HG02870 (cell line): ENCODE measurements around the gene UHRF2.
A peak's percentile ranks its signal among the peaks of the same experiment; 100 is the strongest.
"Not testable (repeated sequence)": the region's sequence is repeated elsewhere in the genome, so short reads cannot be mapped to it uniquely, and the experiment has no call there.

Experiments
- ATAC-seq: cut with Tn5 transposase; IDR thresholded peaks from one replicate; pipeline ENCODE4 v1.9.1; 2021; ENCODE audit warnings: mild to moderate bottlenecking, moderate library complexity; ENCODE audit not compliant: unreplicated experiment

UHRF2 gene

DNA sequence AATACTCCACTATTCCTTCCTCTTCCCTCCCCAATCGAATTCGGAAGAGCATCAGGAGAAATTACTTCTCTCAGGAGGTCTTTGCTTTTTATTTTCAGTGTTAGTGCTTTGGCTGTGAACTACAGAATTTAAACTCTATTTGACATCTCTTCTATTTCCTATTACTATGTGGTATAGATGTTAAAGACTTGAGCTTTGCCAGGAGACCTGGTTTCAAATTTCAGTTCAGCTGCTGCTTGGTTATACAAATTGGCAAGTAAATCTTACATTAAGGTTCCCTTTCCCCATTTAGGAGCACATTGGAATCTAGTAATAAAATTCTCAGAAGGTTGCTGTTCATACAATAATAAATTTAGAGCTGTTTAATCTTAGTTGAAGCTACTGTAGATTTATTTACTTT is 13.1 kb downstream of the UHRF2 start:
- no peak for ATAC-seq

DNA sequence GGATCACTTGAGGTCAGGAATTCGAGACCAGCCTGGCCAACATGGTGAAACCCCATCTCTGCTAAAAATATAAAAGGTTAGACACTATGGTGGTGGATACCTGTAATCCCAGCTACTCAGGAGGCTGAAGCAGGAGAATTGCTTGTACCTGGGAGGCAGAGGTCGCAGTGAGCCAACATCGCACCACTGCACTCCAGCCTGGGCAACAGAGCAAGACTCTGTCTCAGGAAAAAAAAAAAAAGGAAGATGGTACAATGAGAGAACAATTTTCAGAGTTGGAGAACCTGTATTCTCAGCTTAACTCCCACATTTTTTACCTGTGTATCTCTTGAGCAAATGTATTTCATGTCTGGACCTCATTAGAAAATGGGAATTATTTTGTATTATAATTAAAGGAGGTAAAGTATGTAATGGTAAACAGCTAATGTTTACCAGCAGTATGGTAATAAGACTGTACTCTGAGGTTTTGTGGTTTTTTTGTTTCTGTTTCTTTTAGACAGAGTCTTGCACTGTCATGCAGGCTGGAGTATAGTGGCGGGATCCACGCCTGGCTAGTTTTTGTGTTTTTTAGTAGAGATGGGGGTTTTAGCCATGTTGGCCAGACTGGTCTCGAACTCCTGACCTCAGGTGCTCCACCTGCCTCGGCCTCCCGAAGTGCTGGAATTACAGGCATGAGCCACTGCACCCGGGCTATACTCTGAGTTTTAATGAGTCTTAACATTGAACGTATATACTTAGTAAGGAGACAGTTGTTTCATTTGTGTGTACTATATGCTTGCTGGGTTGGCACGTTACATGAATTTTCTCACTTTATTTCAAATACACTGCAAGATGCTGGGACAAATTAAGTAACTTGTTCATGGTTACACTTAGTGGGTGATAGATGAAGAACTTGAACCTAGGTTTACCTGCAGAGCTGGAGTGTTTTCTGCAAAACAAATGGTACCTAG is 16.2 kb downstream of the UHRF2 start:
- ATAC-seq, result peak; percentile 95

DNA sequence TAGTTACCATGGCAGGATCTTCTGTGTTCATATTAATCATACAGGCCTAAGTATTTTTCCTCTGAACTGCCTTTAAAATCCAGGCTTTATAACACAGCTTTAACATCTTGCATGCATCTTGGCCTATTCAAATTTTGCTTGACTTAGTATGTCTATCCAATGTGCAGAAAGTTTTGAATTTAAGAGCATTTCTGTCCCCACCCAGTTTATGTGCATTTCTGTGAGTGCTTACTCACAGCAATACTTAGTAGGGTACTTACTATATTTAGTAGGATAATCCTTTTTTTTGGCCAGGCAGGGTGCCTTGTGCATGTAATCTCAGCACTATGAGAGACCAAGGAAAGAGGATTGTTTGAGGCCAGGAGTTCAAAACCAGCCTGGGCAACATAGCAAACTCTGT is 18.0 kb downstream of the UHRF2 start:
- ATAC-seq, result no peak

DNA sequence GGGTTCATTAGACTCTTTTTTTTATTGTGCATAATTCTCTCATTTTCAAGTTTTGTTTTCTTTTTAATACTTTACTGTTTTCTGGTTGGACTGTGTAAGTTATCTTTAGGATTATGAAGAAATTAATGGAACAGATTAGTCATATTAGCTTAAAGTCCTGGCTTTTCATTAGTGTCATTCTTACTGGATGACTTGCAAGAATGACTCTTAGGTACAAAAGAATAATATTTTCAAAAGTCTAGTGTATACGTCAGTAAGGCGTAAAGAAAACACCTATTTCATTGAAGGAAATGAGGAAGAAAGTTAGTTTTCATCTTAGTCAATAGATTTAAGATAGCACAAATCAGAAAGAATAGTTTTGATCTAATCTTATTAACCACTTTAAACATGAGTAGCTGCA is 20.4 kb downstream of the UHRF2 start:
- no peak for ATAC-seq

DNA sequence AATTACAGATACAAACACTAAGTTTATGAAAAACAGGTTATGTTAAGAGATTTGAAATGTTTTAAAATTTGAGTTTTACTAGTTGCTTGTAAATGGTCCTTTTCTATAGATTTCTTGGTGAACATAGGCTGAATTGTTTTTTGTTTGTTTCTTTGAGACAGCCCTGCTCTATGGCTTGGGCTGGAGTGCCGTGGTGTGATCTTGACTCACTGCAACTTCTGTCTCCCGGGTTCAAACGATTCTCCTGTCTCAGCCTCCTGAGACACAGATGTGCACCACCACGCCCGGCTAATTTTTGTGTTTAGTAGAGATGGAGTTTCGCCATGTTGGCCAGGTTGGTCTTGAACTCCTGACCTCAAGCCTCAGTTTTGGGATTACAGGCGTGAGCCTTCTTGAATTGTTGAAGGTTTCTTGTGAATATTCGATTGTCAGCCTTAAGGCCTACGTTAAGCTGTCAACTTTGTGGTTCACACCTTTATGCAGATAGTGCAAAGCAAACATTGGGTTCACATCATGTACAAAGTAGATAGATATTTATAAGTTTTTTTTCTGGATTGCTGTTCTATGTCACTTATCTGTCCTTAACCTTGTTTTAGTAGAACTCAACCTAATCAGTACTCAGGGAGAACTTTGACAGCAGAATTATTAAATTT is 26.2 kb downstream of the UHRF2 start:
- no peak for ATAC-seq

DNA sequence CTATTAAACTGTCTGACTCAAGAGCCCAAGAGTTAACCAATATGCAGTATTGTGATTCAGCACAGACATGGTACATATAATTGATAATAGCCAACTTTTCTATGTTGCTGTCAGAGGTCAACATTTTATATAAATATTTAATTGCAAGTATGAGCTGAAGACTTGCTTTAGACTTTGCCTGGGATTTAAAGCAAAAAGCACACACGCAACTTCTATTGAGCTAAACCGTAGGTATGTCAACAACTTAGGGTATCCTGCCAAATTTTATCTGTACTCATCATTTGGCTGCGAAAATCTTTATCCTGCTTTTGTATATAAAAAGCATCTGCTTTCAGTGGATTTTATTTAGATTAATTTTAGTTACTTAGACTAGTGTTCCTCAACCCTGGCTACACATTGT is 27.4 kb downstream of the UHRF2 start:
- no peak for ATAC-seq

DNA sequence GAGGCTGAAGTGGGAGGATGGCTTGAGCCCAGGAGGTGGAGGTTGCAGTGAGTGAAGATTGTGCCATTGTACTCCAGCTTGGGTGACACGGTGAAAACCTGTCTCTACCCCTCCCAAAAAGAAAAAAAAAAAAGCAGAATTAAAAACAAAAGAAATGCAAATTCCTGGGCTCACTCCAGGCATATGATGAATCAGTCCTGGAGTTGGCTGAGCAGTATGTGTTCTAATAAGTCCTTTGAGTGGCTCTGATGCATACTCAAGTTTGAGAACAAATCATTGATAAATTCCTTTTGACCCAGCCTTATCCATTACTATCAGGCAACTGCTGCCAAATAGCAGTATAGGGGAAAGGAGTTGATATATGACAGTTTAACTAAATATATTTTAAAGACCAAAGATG is 28.3 kb downstream of the UHRF2 start:
- no peak for ATAC-seq

DNA sequence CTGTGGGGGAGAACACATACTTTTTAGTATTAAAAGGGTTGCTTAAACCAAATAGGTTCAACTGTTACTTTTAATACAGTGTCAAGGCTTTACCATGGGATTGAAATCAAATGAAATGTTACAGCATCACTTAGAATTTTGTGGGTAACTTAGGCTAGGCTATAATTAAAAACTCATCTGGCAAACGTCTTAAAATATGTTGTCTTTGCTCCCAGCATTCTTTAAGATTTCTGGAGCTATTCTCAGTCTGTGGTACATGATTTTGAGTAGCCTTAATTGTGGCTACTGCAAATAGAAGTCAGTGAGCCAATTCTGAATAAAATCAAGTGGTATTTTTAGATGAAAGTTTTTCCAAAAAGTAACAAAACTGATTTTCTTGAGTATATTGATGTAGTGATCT is 30.7 kb downstream of the UHRF2 start:
- no peak for ATAC-seq

DNA sequence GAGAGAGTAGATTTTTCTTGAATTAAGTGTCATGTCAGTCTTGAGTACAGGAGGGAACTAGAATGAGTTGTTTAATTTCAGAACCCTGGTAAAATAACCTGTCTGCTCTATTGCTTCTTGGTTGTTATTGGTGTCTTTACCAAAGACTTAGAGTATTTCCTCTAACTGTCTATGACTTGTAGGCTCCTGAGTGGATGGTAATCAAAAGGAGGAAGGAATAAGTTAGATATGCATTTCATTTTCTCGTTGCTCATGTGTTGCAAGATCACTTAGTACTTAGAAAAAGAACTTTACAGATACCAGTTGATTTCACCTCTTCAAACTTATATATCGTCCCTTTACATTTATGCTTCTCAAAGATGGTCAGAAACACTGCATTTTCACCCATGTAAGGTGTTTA is 31.1 kb downstream of the UHRF2 start:
- ATAC-seq, result no peak

DNA sequence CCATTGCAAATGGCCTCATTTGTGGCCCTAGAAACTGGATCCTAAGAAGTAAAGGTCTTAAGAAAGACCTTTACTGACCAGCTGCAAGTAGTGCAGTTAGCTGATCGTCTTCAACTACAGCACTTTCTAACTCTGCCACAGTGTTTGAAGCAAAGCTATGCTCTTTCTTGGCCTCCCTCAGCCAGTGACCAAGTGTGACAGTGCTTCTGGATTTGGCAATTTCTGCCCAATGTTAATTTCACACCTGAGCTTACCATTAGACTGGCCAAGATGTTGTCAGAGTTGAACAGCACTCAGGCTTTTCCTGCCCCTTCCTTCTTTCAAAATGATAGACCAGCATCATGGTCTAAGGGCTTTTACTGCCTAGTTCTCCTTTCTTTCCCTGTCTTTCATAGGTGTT is 36.1 kb downstream of the UHRF2 start:
- no peak for ATAC-seq

DNA sequence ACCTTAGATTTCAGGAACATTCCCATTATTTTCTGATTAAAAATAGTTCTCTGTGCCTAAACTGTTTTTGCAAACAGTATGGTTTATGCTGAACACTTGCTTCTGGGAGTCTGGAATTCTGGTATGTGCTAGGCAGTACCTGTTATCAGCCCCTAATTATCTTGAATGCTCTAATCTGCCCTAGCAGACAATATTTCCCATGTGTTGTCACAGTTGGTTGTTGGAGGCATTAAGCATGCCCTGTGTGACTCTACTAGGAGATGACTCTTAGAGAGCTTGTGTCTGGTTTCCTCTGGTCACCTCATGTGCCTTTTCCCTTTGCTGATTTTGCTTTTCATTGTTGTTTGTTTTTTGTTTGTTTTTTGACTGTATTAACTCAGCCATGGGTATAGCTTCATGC is 36.6 kb downstream of the UHRF2 start:
- no peak for ATAC-seq

DNA sequence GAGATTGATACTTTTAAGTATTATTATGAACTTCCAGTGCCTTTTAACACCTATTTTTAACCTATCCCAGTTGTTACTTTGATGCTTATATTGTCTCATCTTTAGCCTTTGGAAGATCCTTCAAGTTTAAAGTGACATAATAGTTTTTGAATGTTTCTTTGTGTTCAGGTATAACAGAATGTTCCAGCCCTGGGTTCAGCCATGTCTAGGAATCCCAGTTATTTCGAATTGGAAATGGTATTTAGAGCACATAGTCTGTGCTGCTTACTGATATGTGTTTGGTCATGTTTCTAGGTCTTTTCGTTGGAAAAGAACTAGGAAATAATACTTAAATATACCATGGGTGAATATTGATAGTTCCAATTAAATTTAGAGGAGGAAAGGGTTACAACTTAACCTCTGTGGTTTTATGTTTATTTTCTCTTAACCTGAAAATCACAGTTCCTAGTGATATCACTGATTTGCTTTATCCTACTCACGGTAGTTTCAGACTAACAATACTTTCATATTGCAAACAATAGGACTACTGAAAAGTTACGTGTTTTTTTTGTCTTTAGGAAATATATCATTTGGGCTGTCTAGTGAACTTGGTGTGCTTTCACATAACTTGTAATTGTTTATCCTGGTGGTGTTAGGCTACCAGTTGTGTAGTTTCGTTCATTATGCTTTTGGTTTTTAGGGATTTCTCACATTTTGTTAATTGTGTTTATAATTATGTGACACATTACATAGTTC is 37.8 kb downstream of the UHRF2 start:
- ATAC-seq, result no peak

DNA sequence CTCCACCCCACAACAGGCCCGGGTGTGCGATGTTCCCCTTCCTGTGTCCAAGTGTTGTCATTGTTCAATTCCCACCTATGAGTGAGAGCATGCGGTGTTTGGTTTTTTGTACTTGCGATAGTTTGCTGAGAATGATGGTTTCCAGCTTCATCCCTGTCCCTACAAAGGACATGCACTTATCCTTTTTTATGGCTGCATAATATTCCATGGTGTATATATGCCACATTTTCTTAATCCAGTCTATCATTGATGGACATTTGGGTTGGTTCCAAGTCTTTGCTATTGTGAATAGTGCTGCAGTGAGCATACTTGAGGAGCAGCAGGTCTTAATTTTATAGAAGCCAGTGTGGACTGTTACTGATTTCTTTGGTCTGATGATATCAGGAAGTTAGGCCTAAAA is 42.3 kb downstream of the UHRF2 start:
- ATAC-seq, result not testable (repeated sequence)

DNA sequence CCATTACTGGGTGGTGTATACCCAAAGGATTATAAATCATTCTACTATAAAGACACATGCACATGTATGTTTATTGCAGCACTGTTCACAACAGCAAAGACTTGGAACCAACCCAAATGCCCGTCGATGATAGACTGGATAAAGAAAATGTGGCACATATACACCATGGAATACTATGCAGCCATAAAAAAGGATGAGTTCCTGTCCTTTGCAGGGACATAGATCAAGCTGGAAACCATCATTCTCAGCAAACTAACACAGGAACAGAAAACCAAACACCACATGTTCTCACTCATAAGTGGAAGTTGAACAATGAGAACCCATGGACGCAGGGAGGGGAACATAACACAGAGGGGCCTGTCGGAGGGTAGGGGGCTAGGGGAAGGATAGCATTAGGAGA is 45.7 kb downstream of the UHRF2 start:
- ATAC-seq, result not testable (repeated sequence)

DNA sequence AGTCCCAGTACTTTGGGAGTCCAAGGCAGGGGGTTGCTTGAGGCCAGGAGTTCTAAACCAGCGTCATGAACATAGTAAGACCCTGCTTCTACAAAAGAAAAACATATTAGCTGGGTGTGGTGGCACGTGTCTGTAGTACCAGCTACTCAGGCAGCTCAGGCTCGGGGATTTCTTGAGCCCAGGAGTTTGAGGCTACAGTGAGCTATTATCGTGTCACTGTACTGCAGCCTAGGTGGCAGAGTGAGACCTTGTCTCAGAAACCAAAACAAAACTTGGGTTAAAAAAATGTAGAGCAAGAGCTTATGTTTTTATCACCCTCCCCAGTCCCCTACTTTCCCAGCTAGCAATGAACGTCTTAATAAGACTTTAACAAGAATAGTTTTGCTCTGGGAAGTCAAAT is 46.7 kb downstream of the UHRF2 start:
- no peak for ATAC-seq

DNA sequence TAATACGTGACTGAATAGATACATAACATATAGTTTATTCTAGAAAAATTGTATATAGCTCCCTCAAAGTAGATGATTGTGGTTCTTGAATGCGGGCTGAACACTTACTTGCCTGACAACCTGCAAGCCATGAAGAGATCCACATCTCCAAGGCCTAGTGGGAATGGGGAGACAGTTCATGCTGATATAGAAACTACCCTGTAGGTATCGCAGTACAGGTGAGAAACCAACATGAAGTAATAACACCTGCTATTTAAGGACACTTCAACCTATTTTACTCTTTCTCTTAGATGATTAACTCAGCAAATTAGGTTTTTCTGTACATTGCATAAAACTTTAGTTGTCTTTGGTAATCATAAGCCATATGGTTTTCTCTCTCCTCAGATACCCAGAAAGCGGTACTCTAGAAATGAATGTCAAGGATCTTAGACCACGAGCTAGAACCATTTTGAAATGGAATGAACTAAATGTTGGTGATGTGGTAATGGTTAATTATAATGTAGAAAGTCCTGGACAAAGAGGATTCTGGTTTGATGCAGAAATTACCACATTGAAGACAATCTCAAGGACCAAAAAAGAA is 47.3 kb downstream of the UHRF2 start:
- no peak for ATAC-seq

DNA sequence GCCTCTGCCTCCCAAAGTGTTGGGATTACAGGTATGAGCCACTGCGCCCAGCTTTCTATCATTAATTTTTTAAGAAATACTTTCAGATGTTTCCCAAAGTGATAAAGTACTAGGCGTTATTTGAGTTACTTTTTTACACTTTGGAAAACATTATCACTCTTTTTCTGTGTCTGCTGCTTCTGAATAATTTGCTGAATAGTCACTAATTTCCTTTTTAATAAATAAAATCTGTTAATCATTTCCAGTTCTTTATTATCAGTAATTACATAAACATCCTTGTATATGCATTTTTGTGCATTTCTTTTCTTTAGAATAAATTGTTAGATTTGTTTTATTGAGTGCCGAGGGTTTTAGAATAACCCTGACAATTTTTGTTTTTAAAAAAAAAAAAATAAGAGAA is 48.6 kb downstream of the UHRF2 start:
- no peak for ATAC-seq

DNA sequence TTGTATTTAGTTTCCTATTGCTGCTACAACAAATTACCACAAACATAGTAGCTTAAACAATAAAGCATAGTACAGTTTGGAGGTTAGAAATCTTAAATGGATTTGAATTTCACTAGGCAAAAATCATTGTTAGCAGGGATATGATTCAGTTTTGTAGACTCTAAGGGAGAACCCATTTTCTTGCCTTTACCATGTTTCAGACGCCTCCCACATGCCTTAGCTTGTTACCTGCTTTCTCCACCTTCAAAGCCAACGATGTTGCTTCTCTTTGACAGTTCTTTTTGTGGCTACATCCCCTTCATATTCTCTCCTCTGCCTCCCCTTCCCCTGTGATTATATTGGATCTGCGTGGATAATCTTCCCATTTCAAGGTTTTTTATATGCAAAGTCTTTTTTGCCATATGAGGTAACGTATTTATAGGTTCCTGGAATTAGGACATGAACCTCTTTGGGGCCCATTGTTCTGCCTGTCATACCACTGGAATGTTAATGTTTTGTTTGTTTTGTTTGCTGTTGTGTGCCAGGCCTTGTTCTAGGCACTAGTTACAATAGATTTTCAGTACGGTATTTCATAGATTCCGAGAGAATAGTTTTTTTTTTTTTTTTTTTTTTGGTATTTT is 54.1 kb downstream of the UHRF2 start:
- no peak for ATAC-seq

DNA sequence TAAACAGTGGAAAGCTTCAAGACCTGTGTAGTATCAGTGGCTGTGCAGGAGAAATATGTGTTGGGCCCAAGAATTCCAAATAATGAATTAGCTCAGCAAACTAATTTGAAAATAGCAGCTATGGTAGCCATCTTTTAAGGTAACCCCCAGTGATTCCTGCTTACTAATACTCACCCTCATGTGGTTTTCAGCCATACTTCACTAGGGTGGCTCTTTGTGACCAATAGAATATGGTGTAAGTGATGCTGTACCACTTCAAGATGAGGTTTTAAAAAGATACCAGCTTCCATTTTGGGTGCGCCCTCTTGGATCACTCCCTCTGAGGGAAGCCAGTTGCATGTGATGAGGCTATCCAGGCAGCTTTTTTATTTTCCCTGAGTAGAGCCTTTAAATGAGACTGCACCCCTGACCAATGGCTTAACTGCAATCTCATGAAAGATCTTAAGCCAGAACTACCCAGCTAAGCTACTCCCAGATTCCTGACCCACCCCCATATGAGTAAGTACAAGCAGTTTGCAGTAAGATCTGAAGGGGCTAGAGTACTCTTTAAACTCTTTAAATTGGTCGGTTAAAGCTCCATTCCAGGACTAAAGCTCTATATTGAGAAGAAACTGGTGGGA is 58.3 kb downstream of the UHRF2 start:
- no peak for ATAC-seq

DNA sequence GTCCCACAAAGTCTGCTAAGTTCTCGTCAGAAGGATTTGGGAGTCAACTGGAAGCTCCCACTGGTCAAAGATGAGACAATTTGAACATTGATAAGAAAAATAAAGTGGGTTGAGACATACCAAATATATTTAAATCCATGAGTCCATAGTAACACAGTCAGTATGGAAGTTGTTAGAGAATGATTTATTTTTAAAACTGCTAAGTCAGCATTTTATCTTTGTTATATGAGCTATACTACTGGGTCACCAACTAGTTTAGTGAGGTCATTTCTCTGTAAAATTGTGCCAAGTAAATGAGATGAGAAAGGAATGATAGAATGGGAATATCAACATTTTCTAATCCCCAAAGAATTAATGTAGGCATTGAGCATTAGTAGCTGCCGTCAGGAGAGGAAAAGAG is 60.2 kb downstream of the UHRF2 start:
- no peak for ATAC-seq
